Hippocampal formation (tissue), 2 donors: Measurements from ENCODE around the gene ADAMTS6.

Experiments
- DNase-seq, 2 donors: peaks; one replicate each; lab custom pipeline; 2025; lab: John Stamatoyannopoulos, UW

Gene ADAMTS6

DNA sequence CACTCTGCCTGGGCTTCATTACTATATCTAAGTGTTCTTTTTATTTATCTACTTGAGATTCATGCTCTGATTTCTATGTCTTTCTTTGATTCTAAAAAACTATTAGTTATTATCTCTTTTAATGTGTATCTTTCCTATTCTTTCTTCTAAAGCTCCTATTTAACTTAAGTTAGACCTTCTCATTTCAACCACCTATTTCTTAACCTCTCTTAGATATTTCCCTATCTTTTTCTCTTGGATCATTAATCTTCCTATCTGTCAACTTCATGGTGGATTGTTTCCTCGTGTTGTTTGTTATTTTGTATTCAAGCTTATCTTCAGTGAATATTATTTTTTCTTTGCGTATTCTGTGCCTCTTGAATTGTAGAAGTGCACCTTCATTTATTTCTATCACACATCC lies 202.1 kb downstream of the ADAMTS6 start:
- DNase-seq = no peak

DNA sequence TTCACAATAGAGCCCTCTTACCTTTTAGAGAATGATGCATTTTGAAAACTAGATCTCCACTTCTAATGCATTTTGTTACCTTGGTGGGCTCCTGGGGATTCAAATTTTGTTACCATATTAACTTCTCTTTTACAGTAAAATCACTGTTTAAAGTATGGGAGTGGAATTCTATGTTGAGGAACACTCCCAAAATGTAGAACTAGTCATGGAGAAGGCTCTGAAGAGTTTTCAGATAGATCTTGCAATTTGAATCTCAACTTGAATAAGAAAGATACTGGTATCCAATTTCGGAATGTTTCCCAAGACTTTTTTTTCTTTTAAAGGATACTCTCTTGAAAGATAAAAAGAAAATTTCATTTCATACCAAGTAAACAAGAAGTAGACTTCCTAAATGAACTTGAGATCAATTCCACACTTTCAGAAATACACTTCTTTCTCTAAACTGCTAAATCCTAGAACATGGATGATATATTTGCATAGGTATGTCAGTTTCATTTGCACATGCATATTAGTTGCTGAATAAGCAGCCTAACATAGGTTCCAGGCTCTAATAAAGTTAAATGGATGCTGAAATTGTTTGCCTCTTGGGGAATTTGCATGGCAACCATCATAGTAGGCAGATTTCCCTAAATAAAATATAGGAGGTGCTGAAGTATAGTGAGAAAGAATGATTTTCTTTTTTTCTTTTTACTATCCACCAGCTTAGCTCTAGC lies 205.4 kb downstream of the ADAMTS6 start:
- DNase-seq = no peak

DNA sequence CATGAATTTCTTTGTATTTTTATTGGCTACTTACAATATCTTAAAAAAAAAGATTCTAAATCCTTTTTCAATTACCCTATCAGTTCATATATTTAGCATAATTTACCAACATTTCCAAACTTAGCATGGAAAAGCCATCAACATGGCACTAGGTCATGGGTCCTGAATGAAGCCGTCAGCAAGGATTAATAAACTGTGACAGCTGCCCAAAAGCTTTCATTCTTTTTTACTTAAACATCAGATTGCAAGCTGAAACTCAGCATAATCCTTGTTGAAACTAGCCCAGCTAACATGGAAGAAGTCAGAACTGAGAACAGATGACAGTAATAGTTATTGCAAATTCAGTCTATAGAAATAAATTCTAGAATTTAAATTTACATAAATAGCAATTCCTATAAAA lies 209.8 kb downstream of the ADAMTS6 start:
- DNase-seq = no peak

DNA sequence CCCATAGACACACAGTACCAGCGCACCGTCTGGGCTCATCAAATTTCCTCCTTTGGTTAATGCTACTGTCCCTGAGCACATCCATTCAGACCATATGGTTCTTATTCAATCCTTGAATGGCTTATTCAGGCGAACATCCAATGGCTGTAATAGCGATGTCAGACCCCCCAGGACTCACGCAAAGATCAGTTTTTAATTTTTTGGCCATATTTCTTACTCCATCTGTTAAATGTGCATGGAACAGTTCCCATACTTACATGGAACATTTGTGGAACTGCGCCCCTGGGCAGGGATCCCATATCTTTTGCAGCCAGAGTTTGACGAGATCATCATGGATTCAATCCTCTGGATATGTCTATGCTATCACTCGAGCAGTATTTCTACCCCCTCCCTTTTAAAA lies 213.2 kb downstream of the ADAMTS6 start:
- no peak for DNase-seq

DNA sequence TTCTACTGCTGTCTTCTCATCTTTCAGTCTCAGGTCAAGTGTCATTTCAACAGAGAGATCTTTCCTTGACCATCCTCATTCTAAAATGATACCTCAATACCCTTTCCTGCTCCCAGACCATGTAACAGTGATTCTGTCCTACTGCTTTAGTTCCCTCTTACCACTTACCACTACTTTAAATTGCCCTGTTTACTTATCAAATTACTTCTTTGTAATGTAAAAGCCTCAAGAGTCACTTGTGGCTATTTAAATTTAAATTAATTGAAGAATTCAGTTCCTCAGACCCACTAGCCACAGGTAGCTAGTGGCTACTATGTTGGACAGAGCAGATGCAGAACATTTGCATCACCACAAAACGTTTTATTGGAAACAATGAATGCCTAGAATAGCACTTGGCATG lies 217.3 kb downstream of the ADAMTS6 start:
- no peak for DNase-seq

DNA sequence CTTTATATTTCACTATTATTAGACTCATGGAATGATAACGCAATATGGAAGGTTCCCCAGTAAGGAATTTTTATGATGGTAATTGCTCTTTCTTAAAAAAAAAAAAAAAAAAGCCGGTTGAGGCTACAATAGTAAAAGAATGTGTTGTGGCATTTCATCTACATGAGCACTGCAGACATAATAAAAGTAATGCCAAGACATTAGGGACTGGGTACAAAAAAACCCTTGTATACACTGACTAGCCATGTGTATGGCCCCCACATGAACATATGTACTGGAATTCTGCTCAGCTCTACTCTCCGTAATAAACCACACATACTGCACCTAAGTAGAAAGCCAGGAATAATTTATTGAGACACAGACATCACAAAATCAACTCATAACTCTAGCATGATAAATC lies 218.4 kb downstream of the ADAMTS6 start:
- DNase-seq = no peak

DNA sequence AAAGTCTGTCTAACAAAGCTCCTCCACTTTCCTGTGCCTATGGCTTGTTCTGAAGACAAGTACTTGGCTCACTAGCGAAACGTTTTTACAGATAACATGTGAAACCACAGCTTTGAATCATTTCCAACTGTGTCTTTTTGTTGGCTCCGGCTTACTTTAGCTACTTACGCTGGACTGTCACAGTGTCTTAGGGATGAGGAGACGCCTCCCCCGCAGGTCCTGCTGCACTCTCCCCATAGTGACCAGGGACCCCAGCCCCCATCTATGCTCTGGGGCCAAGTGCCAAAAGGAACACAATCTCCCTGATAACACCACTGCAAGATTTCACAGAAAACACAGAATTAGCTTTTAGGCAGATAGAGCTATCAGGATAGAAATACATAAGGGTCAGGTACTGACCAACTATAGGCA lies 219.1 kb downstream of the ADAMTS6 start:
- DNase-seq = no peak

DNA sequence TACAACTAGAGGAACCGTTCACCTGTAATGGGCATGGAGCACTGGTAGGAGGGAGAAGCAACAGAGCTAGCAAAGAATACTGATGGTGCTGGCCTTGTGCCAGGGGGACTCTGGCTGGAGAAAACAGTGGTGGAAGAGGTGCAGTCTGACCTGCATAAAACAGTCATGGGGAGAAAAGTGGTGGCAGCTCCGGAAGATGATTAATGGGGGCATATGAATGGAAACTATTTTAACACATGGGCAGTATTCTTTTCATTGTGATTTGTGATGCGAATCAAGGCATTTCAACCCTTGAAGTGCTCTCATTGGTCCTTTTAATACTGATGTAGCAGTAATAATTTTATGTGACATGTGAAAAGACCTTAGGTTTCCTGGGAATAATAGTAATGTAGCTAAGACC lies 219.6 kb downstream of the ADAMTS6 start:
- no peak for DNase-seq

DNA sequence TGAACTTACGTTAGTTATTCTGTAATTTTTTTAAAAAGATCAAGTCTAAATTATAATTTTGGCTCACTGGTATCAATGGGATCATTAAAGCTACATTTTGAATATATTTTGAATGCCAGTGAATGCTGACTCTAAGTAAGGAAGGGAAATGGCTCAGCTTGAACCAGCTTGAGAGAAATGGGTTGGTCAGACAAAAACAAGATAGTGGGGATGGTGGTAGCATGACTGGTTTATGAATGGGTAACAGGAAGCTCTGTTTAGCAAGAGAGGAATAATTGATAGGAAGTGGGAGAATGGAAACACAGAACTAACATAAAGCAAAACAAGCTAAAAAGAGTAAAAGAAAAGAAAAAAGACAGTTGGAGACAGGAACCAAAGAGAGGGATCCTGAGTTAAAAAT lies 220.2 kb downstream of the ADAMTS6 start:
- no peak for DNase-seq

DNA sequence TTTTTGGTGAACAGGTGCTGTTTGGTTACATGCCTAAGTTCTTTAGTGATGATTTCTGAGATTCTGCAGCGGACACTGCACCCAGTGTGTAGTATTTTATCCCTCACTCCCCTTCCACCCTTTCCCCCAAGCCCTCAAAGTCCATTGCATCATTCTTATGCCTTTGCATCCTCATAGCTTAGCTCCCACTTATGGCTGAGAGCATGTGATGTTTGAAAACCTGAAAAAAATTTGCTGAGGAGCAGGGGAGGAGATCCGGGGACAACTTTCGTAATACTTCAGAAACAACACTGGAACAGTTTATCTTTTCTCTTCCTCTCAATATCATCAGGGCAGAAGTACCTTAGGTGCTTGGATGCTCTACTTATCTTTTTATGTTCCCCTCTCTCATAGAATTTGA lies 226.4 kb downstream of the ADAMTS6 start:
- DNase-seq = no peak

DNA sequence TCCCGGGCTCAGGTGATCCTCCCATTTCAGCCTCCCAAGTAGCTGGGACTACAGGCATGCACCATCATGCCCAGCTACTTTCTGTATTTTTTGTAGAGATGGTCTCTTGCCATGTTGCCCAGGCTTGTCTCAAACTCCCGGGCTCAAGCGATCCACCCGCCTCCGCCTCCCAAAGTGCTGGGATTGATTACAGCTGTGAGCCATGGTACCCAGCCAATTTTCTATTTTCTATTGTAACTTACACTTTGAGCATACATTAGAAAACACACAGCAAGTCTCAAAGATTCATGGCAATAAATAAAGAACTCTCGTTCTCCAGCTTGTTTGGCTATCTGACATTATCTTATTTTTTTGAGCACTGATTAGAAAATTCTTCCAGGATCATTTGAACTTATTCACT lies 228.7 kb downstream of the ADAMTS6 start:
- no peak for DNase-seq

DNA sequence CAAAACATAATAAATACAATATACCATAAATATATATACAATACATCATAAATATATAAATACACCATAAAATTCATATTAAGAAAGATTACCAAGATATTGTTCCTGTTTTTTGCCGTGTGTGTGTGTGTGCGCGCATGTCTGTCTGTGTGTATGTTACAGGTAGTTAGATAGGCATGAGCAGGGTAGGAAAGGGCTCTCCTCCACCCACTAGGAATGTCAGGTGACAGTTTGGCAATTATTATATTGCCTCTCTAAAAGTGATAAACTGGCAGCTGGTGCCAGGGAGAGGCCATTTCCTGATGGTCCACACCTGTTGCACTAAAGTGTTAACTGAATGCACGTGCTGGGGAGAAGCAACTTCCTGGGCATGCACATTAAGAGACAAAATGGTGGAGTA lies 232.8 kb downstream of the ADAMTS6 start:
- DNase-seq = no peak

DNA sequence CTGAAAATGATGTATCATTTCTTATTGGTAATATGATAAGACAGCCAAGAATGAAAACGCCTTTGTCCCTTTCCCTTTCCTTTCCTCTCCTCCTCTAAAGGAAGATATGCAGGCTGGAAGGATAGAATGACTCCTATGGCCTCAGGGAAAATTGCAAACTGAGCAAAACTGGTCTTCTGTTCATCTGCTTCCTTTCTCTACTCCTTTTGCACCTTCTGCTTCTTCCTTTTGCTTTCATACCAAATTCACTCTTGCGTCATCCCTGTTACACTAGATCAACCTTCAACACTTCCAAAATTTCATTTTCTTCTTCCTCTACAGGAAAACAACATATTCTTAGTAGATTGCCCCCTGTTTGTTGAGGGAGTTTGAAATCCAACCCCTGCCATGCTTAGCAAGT lies 234.1 kb downstream of the ADAMTS6 start:
- DNase-seq = no peak

DNA sequence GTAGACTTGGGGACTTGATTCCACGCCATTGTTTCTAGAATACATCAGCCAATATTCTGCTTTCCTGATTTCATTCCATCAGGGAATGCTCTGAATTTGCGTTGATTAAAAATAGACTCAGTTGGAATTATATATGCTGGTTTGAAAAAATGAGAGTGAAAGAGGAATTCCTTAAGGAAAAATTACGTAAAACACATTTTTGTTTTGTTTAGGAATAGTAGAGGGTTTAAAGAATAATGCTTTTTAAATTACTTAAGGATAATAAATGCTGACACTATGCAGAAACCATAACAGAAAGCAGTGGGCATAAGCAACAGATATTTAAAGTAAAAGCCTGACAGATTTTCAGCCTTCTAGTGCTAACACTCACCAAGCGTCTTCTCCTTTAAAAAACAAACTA lies 235.0 kb downstream of the ADAMTS6 start:
- no peak for DNase-seq

DNA sequence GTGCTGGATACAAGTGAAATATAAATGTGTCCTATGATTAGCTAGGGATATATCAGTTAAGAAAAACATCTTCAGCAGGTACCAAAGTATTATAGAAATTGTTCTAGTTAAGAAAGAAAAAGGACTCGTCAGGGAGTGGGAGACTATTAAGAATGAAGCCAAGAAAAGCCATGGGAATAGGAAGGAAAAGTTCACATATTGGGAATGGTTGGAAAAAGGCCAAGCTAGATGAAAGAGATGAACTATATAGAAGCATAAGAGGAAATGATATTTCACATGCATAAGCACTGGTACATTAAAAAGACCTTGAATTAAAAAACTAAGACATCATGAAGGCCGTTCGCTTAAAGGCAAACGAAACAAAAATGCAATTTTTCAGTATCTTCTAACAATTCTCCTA lies 237.7 kb downstream of the ADAMTS6 start:
- no peak for DNase-seq

DNA sequence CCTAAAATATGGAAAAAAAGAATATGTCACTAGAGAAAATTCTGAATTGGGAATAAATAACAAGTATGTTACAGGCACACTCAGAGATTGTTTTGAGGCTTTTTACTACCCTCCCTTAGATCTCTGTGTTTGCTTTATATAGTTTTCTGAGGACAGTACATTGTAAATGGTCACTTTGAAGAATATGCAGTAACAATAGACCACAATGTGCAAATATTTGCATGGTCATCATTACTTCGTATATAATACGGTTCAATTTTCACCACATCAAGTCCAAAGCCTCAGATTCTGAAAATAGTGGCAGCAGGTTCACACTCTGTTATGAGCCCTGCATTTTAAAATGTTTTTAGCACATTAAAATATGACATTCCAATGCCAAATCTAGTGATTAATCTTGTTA lies 238.6 kb downstream of the ADAMTS6 start:
- no peak for DNase-seq

DNA sequence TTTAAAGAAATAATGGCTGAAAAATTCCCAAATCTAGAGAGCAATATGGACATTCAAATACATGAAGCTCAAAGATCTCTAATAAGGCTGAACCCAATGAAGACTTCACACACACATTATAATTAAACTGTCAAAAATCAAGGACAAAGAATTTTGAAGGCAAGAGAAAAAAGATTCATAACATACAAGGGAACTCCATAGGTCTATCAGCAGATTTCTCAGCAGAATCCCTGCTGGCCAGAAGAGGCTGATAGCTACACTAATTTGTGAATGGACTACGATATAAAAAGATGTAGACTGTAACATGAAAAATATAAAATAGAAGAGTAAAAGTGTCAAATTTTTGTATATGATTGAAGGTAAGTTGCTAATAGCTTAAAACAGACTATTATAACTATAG lies 251.9 kb downstream of the ADAMTS6 start:
- DNase-seq = no peak

DNA sequence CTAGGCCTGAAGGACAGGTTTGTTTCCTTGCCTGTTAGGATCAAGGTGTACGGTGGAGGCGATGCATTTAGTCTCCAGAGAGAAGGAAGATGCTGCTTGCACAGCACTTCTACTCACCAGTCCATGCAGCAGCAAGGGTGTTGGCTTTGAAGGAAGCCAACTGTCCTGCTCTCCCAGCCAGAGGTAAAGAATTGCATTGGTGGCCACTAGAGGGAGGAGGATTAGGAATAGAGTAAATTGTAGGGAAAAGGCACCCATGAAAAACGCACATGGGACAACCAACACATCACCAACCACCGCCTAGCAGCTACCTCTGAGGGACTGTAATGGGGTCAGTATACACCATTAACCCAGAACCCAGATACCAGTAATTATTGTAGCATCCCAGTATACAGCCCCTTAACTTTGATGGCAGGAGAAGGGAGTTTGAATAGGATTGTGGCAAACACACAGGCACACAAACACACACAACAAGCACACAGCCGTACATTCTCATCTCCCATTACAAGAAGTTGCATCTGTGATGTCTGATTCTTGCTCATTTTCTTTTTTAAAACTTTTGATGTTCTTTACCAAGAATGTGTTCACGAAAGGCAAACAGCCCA lies 267.7 kb downstream of the ADAMTS6 start:
- no peak for DNase-seq

DNA sequence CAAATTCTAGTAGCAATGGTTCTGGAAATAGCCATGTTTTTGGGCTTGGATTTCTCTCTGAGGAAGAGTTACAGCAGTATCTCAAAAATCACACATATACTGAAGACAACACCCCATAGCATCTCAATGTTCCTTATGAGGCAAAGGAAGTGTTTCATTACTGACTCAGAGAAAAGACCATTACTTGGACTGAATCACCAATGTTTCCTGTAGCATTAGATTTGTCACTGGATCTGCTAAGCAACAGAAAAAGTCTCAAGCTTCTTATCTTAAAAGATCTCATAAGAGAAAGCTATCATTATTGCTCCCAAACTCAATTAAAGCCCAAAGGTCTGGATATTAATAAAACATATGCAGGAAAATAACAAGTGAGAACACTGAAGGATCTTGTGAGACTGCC lies 272.4 kb downstream of the ADAMTS6 start:
- no peak for DNase-seq

DNA sequence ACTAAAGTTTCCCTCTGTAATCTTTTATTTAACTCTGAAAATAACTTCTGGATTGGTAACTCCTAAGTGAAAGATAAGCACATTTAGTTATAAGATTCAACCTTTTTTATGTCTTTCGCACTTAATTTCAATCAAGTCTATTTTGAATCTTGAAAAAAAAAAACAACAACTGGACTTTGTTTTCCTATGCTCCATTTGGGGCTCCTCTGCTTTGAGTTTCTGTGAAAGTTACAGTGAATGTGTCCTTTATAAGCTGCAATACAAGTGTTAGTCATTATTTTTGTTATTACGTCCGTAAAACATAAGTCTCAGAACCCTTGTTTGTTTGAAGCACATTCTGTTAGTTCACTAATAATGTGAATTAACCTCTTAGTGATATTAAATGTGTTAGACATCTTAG lies 276.8 kb downstream of the ADAMTS6 start:
- DNase-seq = no peak

DNA sequence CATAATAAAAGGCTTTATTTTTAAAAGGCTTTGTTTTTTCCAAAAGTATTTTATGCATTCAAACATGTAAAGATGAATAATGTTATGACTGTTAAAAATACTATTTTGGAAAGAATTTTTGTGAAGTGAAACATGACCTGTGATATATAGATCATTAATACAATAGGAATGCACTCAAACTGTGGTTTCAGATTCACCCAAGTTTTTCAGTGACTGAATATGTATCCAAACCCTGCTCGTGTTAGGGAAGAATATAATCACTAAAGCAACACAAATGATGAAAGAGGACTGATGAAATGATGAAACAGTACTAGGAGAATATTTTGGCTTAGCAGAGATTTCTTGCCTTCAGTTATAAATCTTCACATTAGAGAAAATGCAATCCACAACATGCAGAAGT lies 278.0 kb downstream of the ADAMTS6 start:
- DNase-seq = no peak

DNA sequence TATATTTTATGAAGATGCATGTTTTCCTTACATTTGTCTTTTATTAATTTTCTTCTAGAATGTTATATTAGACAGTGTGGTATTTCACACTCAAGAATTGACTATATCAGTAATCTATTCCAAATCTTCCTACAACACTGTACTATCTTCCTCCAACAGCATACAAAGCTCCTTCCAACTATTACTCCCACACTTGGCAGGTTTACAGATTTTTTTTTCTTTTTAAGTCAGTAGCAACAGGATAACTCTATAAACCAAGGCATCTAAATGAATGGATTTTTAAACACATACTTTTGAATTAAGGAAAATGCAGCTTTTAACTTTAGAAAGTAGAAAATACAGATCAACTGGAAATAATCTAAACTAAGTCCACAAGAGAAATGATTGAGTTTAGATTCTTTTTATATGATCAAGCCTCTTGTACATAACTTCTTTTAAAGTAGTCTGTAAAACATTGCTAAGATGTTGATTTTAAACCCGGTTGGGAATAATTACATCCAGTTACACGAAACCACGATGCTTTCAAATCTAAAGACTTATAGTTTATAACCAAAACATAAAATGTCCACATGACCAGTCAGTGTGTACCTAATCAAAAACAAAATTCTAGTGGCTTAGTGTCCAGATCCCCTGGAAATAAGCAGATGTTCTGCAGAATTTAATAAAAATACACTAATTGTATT lies 281.6 kb downstream of the ADAMTS6 start:
- no peak for DNase-seq

DNA sequence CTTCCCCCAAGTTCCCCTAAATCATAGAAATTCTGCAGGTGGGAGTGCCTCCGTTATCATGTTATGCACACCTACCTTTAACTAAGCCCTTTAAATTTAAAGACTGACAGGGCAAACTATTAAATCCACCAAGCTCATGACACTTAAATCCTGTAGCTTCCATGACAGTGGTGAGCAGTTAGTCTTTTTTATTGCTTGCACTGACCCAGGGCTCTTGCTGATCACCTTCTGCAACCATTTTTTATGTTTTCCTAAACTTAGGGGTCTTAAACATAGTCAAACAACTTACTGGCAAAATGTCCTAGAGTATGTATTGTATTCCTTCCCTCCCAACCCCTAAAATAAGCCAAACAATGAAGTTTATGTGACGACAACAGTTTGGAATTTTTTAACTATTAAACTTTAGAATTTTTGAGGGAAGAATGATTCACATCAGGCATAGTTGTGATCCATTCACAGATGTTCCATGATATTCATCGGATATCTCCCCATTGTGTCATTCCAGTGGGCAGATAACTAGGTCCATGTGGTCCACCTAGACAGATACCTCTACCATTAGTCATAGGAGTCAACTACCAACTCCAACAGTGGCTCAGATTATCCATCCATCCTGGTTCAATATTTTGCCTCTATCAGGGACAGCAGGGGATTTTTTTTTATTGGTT lies 283.1 kb downstream of the ADAMTS6 start:
- DNase-seq = no peak
